Muscle layer of duodenum (tissue), 2 donors: Measurements from ENCODE around the gene CCDC182.

ENCODE experiments used
- H3K27ac ChIP-seq: one replicate; pipeline ENCODE4 v1.7.0; 2013; ENCODE audit warnings: mild to moderate bottlenecking, low read length
- H3K27me3 ChIP-seq: one replicate; pipeline ENCODE4 v1.7.0; 2013; ENCODE audit warnings: low read depth, mild to moderate bottlenecking, control low read depth, low read length
- H3K36me3 ChIP-seq, 2 donors: one replicate each; pipeline ENCODE4 v1.7.0; 2013; ENCODE audit warnings: low read length in 2 of 2, control low read depth in 1 of 2, mild to moderate bottlenecking in 1 of 2; ENCODE audit not compliant: insufficient read depth in 2 of 2, control insufficient read depth in 1 of 2
- H3K4me1 ChIP-seq, 2 donors: one replicate each; pipeline ENCODE4 v1.7.0; 2013; ENCODE audit warnings: low read length in 2 of 2, mild to moderate bottlenecking in 2 of 2, control low read depth in 1 of 2, moderate library complexity in 1 of 2; ENCODE audit not compliant: insufficient read depth in 2 of 2, control insufficient read depth in 1 of 2
- H3K4me3 ChIP-seq, 2 donors: one replicate each; pipeline ENCODE4 v1.7.0; 2013; ENCODE audit warnings: low read length in 2 of 2, low read depth in 1 of 2, mild to moderate bottlenecking in 1 of 2
- H3K9me3 ChIP-seq, 2 donors: one replicate each; pipeline ENCODE4 v1.7.0; 2013; ENCODE audit warnings: low read length in 2 of 2, control low read depth in 1 of 2, mild to moderate bottlenecking in 1 of 2; ENCODE audit not compliant: control insufficient read depth in 1 of 2
- donor health status: healthy.

The CCDC182 gene

GRCh38 chr17:57740235-57740528, 4.9 kb downstream of the CCDC182 start:
- H3K36me3 ChIP-seq: no peaks in the 10 kb centered on the region
- no peaks in the 10 kb centered on the region for H3K9me3 ChIP-seq
- no peaks in the 10 kb centered on the region for H3K27me3 ChIP-seq
- H3K27ac ChIP-seq: no peak overlapping the region
- no peaks in the 10 kb centered on the region for H3K4me1 ChIP-seq
- no peak overlapping the region for H3K4me3 ChIP-seq

- Histone ChIP-seq H3K27me3 (no peaks in the 10 kb centered on the region), H3K4me1 (no peaks in the 10 kb centered on the region), H3K27ac (no peak overlapping the region), H3K4me3 (no peak overlapping the region), H3K36me3 (no peaks in the 10 kb centered on the region), H3K9me3 (no peaks in the 10 kb centered on the region)
These were observed 5.5 kb downstream of the CCDC182 start for GRCh38 chr17:57739402-57740234.

GRCh38 chr17:57737450-57737849, 7.6 kb downstream of the CCDC182 start:
- Histone ChIP-seq H3K27ac (no peak overlapping the region), H3K4me1 (no peaks in the 10 kb centered on the region), H3K27me3 (no peaks in the 10 kb centered on the region), H3K36me3 (no peaks in the 10 kb centered on the region), H3K9me3 (no peaks in the 10 kb centered on the region), H3K4me3 (no peak overlapping the region)

GRCh38 chr17:57735707-57736106, 9.4 kb downstream of the CCDC182 start:
- H3K27ac ChIP-seq: no peak overlapping the region
- no peaks in the 10 kb centered on the region for H3K27me3 ChIP-seq
- no peaks in the 10 kb centered on the region for H3K9me3 ChIP-seq
- H3K4me1 ChIP-seq: no peaks in the 10 kb centered on the region
- no peaks in the 10 kb centered on the region for H3K36me3 ChIP-seq
- H3K4me3 ChIP-seq: no peak overlapping the region

GRCh38 chr17:57735230-57735629, 9.9 kb downstream of the CCDC182 start:
- no peak overlapping the region for H3K4me3 ChIP-seq
- H3K9me3 ChIP-seq: no peaks in the 10 kb centered on the region
- no peaks in the 10 kb centered on the region for H3K36me3 ChIP-seq
- no peaks in the 10 kb centered on the region for H3K4me1 ChIP-seq
- no peaks in the 10 kb centered on the region for H3K27me3 ChIP-seq
- H3K27ac ChIP-seq: no peak overlapping the region

- H3K27ac ChIP-seq: no peak overlapping the region
- no peaks in the 10 kb centered on the region for H3K9me3 ChIP-seq
- no peak overlapping the region for H3K4me3 ChIP-seq
- H3K4me1 ChIP-seq: no peaks in the 10 kb centered on the region
- H3K36me3 ChIP-seq: no peaks in the 10 kb centered on the region
- H3K27me3 ChIP-seq: no peaks in the 10 kb centered on the region
These were observed 12.0 kb downstream of the CCDC182 start for GRCh38 chr17:57733085-57733484.

- Histone ChIP-seq H3K27me3 (no peaks in the 10 kb centered on the region), H3K4me1 (no peaks in the 10 kb centered on the region)
These were observed 13.0 kb downstream of the CCDC182 start for GRCh38 chr17:57732062-57732461.

GRCh38 chr17:57730026-57730701, 14.9 kb downstream of the CCDC182 start:
- no peak overlapping the region for H3K27ac ChIP-seq
- H3K36me3 ChIP-seq: no peaks in the 10 kb centered on the region
- H3K9me3 ChIP-seq: no peaks in the 10 kb centered on the region
- H3K4me3 ChIP-seq: no peak overlapping the region
- no peaks in the 10 kb centered on the region for H3K4me1 ChIP-seq
- no peaks in the 10 kb centered on the region for H3K27me3 ChIP-seq

More at GRCh38 chr17:57732062-57732461, 13.0 kb downstream of the CCDC182 start:
- Histone ChIP-seq H3K4me3 (no peak overlapping the region), H3K36me3 (no peaks in the 10 kb centered on the region), H3K27ac (no peak overlapping the region), H3K9me3 (no peaks in the 10 kb centered on the region)

GRCh38 chr17:57727630-57728175, 17.4 kb downstream of the CCDC182 start:
- H3K4me3 ChIP-seq: no peak overlapping the region
- H3K27ac ChIP-seq: no peak overlapping the region
- H3K36me3 ChIP-seq: no peaks in the 10 kb centered on the region
- H3K27me3 ChIP-seq: no peaks in the 10 kb centered on the region
- no peaks in the 10 kb centered on the region for H3K4me1 ChIP-seq
- H3K9me3 ChIP-seq: no peaks in the 10 kb centered on the region

- Histone ChIP-seq H3K27ac (no peak overlapping the region), H3K4me3 (no peak overlapping the region), H3K9me3 (no peaks in the 10 kb centered on the region), H3K27me3 (no peaks in the 10 kb centered on the region), H3K4me1 (no peaks in the 10 kb centered on the region), H3K36me3 (no peaks in the 10 kb centered on the region)
These were observed 18.3 kb downstream of the CCDC182 start for GRCh38 chr17:57726838-57727237.

- Histone ChIP-seq H3K4me1 (no peaks in the 10 kb centered on the region), H3K27me3 (no peaks in the 10 kb centered on the region), H3K27ac (no peak overlapping the region), H3K4me3 (no peak overlapping the region), H3K36me3 (no peaks in the 10 kb centered on the region), H3K9me3 (no peaks in the 10 kb centered on the region)
These were observed 18.8 kb downstream of the CCDC182 start for GRCh38 chr17:57726213-57726790.
